Stimulated activated CD4-positive, alpha-beta T cell treated with anti-CD3 and anti-CD28 coated beads, Interleukin-4, amount 100 ng/mL, for 24 hours (primary cell): ENCODE measurements around the gene SP6.
A peak's percentile ranks its signal among the peaks of the same experiment; 100 is the strongest.

ENCODE experiments used
- DNase-seq: peaks from one replicate; pipeline ENCODE4 v3.0.0-alpha.2; 2020

The SP6 gene

DNA sequence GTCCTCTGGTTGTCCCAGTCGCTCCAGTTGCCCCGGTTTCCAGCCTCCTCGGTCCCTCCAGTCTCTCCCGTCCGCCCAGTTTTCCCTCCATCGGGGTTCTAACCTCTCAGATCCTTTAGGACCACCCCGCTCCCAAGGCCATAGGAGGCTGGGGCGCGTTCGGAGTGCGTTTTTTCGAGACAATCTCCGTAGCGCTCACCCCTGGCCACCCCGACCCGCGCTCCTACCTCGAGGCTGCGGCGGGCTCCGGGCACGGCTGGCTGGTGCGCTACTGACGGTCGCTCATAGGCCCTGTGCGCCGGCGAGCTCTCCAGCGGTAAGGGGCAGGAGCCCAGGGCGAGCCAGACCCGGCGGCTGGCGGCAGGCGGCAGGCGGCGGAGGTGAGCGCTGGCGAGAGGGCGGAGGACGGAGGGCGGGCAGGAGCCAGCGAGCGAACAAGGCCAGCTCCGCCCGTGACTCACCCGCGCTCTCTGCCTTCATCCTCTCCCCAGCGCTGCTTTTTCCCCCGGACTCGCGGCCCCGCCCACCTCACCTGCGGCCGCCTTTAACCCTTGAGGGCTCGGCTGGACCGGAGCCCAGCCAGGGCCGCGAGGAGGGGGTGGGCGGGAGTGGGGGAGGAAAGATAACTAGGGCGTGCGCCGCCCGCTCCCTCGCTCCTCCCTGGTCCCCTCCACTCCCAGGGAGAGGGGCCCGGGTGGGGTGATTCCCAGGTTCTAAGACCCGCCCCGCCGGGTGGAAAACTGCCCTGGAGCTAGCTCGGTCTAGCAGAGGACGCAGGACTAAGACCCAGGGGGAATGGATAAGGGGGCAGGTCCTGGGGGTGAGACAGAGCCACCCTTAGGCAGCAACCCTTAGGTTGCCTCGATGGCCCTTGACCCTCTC is at the start of gene SP6:
SP6 (minus strand) TSS at position 472 of the 882 bp plus-strand sequence. CDS start 2,734 bp downstream, outside the sequence.
- peak; percentile 70 for DNase-seq

DNA sequence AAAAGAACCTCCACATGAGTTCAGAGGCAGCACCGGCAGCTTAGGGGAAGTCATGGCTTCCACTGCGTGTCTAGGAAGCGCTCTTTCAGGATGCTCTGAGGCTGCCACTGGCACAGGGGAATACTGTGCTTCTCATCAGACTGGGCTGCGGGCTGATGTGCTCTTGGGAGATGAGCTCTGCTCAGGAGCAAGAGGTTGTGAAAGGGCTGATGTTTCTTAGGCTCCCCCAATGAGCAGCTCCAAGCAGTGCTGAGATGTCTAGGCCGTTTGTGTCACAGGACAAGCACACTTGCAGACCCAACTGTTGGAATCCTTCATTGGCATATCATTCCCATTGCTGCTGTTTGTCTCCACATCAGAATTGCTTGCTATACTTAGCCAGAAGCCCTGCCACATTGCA is 48.7 kb upstream of the SP6 start:
- no peak for DNase-seq

DNA sequence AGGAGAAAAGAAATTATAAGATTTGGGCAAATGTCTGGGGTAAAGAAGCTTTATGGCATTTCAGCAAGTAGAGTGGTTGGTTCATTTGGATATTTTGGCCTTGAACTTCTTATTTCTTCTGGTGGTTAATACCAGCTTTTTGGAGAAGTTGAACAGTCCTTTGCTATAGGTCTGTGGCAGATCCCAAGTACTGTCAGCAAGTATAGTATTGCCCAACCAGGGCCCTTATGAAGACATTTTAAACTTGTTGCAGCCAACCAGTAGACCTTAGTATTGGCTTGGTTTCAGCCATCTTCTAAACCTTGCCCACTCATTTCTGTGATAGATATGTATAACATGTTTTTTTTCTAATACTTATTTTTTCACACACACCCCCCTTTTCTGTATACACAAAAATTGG is 47.3 kb upstream of the SP6 start:
- no peak for DNase-seq

DNA sequence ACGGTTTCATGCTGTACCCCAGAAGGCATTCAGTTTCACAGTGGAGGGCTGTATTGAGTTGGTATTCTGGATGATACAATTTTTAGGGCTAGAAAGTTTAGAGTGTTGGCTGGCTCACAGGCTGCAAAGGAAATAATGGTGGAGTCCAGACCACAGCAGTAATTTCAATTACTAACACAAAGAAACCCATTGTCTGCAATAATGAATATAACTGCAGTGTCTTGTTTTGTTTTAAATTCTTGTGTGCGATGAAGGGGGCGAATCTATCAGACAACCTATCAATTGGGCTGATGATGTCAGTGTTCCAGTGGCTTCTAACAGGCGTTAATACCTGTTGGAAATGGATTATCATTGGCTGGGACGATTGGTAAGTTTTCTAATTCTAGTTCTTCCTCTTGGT is 46.6 kb upstream of the SP6 start:
- DNase-seq = no peak

DNA sequence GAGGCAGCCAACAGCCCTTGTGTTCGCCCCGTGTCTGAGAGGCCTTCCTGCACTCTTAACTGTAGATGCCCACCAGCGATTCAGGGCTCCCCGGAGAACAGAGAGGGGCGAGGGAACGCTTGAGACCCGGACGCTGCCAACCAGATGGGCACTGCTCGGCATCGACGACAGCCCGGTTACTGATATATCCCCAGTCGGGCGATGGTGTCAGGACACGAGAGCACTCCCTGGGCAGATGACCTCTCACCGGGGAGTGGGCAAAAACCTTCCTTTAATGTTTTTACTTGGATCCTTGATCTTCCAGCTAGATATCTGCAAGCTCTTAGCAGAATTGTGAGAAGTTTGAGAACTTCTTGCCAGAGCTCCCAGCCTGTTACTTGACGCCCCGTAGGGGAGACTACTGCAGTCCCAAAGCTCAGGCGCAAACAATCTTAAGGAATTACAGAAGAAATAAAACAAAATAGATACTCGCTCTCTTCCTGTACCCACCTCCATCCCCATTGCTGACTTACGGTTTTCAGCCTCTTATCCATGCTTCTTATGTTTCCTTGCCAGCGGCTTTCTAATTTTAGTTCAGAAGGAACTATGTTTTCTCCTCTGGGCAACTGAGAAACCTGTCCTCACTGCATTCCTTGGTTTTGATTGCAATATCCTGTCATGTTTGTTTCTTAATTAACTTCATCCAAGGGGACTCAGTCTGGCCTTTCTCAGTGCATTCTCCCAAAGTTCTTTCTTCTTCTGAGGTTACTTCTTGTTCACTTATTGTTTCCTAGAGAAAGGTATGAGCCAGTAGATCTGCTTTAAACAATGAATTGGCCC is 45.9 kb upstream of the SP6 start:
- no peak for DNase-seq

DNA sequence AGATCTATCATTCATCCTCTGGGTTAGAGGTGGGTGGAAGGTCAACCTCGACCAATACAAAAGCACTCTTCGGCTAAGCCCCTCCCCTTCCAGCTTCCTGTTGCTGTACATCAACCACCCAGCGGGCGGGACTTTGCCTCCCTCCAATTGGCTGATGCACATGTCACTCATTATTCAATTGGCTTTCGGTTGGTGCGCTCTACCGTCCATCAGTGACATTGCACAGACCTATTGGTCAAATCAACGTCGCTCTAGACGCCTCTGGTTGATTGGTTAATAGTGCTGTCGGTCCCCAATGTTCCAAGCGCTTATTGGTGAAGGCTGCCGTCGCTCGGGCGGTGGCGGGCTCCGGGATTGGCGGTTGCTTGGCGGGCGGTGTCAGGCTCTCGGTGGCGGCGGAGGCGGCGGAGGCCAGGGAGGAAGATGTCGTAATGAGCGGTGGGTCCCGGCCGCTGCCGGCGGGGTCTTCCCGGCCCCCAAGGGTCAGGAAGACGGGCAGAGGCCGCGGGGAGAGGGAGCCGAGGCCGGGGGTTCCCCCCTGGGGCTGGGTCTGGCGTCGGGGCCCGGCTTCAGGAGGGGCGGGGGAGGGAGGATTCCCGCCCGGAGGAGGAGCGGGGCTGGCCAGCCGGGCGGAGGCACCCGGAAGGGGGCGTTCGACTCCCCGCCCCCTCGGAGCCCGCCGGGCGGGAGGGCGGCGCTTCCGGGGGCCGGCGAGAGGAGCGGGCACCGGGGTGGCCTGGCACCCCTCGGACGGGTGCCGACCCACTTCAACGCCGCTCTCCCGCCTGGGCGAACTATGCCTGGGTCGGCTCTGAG is 45.1 kb upstream of the SP6 start, which contains the start of gene SP2:
SP2 (plus strand) TSS at position 381 of the 816 bp plus-strand sequence; CDS start at position 432, 51 bp downstream.
- DNase-seq = peak; percentile 100

DNA sequence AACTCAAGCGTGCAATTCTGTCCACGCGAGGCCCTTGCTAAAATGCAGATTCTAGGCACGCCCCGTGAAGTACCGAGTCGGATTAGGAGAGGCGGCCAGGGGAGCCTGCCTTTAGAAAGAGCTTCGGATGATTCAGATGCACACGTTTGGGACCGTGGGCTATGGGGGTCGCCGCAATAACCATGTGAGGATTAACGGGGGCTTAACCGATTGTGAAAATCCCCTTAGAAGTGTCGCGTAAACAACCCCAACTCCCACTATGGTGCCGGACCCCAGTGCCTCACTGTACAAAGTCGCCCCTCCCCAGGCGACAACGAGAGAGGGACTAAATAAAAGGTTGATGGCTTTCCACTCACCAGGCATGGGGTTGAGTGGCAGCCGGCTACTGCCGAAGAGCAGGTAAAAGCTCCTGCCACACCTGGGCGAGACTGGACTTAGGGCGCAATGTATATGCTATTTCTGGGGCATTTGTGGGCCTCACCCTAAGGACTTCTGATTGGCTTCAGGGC is 44.4 kb upstream of the SP6 start:
- DNase-seq = peak; percentile 35

DNA sequence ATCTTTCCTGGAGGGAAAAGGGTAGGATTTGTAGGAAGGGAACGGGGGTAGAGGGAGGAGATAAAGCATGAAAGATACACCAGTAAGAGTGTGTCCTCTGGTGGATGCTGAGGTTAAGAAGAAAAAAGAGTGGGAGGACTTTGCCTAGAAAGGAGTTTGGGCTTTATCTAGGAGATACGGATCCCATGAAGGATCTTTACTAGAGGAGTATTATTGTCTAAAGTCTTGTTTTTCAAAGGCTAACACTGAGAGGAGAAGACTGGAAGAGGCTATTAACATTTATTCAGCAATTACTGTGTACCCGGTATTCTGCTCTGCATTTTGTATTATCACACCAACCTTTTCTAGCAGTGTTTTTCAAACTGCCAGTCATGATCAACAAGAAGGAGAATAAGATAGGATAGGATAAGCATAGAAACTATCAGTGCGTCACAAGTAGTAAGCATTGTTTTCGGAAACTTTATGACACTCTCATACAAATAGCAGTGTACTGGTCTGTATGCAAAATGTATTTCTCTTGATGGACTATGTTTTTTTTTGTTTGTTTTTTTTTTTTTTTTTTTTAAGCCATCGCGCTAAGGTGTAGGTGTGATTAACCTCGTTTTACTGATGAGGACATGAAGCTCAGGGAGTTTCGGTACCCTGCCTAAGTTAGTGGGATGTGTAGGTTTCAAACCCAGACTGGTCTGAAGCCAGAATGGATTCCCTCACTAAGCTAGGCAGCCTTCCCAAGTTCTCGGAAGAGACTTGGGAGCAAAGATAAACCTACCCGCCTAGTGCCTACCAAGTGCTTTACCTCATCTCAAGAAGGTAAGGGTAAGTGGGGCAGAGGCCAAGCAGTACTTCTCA is 43.8 kb upstream of the SP6 start:
- DNase-seq = no peak

DNA sequence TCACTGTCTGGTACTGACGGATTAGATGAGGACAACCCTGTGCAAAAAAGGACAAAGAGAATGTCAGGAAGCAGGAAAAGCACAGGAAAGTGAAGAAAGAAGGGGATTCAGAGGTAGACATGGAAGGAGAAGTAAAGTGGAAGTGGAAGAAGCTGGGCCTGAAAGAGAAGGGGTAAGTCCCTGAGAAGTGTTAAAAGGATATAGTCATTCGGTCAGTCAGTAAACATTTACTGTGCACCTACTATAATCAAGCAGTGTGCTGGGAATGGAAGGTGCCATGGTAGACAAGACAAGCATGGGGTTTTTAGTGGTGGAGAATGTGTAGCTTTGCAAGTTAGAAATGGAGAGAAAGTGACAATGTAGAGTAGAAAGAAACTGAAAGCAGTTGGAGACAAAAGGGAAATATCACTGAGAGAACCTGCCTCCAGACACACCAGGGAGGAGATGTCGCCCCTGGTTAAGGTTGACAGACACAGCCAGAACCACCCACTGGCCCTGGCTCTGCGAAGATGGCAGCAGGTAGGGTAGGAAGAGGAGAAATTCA is 40.7 kb upstream of the SP6 start:
- DNase-seq = no peak

DNA sequence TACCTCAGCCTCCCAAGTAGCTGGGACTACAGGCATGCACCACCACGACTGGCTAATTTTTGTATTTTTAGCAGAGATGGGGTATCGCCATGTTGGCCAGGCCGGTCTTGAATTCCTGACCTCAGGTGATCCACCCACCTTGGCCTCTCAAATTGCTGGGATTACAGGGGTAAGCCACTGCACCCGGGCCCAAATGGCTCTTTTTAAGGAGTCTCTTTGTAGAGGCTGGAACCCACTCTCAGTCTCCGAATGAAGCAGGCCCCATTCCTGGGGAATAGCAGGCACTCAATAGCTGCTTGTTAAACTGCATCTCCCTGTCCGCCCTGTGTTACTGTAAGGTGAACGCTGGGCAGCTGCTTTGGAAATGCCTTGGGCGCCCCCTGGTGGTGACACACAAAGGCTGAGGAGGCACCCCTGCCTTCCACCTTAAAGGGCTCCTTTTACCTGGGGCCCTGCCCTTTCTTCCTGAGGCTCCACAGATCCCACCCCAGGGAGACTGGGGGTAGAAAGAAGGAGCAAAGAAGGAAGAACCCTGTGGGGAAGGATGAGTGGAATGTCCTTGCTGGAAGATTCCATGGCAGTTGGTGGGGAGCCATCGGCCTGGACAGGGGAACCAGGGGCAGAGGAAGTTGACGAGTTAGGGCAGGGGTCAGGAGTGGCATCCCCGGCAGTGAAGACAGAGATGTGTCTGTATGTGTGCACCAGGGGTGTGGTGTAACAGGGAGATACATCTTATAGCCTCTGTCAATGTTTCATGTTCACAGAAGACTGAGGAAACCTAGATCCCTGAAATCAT is 39.0 kb upstream of the SP6 start:
- DNase-seq = peak; percentile 94

DNA sequence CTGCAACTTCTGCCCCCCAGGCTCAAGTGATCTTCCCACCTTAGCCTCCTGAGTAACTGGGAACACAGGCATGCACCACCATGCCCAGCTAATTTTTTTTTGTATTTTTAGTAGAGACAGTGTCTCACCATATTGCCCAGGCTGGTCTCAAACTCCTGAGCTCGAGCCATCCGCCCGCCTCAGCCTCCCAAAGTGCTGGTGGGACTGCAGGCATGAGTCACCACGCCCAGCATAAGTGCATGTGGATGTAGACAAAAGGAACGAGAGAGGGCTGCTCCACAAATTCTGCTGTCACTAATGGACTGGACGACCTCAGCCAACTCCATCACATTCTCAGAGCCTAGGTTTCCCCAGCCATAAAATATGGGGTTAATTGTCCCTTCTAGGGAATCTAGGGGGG is 37.3 kb upstream of the SP6 start:
- DNase-seq = no peak

DNA sequence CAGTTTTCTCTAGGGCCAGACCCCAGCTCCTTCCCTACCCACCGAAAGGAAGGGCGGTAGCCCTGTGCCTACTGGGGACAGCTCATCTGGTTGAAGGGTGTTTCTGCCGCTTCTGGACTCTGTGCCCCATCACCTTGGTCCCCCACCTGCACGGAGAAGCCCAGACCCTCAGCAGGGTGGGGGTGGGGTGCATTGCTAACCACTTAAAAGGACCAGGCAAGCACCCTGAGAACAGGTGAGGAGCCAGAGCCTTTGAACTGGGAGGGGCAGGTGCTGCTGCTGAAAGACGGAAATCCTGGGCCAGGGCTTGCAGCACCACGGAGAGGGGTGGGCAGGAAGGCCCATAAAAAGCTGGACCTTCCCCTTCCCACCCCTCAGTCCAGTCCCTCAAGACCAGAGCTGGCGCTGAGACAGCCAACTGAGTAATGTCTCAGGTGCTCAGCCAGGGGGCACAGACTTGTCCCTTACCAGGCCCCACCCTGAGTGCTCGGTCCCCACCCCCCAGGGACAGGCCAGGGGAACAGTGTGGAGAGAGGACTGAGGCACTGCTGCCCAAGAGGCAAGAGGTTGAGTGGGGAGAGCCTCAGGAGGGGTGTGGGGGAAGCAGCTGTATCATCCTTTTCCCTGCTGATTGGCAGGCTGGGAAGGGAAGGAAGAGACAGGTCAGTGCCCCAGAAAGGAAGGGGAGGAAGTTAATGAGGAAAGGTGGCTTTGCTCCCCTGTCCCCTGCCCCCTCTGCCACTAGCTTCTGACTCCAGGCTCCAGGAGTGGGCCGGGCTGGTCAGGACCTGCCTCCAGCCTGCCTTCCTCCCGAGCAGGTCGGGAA is 34.2 kb upstream of the SP6 start:
- DNase-seq = no peak

DNA sequence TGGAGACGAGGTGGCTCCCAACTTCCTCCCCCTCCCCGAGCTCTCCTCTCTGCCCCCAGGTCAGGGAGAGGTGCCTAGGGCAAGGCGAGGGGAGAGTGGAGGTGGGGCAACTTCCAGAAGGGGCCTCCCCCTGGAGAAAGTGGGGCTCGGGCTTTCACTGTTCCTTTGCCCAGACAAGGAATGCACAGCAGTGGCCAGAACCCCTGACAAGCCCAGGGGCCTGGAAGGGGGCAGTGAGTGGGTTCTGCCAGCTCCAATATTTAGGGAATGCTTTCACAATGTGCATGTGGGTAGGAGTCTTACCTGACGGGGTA is 33.4 kb upstream of the SP6 start:
- DNase-seq = no peak

DNA sequence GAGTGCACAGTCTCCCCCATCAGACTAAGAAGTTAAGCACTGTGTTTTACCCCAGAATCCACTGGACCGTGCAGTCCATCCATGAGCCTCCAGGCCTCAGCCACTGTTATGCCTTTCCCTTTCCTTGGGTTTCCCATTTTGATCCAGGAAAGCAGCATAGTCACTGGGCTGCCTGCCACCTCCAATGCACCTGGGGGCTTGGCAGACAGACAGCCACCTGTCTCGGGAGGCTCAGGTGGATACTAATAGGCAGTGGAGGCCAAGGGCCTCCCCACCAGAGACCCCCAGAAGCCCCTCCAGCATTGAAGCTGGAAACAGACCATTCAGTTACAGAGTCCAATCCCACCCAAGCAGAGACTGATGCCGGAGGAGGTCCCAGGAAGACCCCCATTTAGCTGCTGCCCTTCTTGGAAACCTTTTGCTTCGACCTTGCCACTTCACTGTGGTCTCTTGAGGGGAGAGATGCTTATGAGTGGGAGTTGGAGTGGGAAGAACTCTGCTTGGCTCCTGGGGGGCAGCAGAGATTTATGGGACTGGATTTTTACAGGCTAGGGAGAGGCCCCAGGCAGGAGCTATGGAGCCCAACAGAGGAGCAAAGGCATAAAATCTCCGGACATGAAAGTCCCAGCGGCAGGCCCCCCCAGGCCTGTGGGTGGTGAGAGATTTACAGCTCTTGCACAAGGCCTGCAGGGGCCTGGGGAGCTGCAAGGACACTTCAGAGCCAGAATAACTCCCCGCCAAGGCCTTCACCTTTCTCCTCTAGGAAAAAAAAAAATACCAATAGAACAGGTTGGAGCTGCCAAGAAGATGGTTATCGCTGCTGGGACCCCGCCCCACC is 32.8 kb upstream of the SP6 start:
- no peak for DNase-seq

DNA sequence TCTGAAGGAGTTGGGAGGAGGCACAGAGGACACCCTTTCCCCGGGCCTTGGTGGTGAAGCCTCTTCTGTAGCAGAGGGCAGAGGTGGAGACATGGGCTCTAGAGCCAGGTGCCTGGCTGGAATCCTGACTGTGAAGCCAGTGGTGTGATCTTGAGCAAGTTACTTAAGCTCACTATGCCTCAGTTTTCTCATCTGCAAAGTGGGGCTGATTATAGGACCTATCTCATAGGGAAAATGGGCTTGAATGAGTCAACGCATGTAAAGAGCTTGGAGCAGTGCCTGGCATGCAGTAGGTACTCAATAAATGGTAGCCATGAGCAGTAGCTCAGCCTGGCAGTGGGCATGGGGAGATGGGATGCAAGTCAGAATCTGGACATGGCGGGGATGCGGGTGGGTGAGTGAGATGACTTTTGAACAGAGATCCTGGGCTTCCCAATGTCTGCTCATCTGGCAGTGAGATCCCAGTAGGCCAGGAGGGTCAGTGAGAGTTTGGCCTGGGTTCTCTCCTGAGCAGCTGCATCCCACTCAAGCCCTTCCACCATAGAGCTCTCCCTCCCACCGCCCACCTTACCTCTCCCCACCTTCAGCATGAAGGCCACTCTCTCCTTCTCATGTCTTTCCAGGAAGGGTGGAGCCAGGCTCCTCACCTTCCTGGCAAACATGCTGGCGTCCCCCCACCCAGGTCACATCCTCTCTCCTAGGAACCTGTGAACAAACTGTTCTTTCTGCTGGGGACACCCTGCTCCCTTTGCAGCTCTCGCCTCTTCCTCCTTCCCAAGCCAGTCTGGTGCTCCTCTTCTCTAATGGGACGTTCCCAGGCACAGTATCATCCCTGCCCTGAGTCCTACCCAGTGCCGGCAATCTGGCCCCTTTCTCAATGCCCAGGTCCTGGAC is 32.0 kb upstream of the SP6 start:
- no peak for DNase-seq

DNA sequence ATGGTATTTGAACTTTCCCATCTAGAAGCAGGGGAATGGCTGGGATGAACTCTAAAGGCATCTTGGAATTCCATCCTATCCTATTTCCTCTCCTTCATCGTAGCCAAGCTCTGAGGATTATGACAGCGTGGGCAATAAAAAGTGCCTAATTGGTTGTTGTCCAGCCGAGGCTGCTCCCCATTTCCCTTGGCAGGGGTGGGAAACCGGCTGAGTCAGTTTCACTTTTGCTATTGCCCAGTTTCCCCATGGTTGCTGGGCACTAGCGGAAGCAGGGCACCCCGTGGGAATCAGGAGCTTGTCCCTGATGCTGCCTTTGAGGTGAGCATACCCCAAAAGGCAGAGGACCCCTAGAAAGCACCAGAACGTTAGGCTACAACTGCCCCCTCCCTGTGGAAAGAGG is 31.3 kb upstream of the SP6 start:
- DNase-seq = no peak

DNA sequence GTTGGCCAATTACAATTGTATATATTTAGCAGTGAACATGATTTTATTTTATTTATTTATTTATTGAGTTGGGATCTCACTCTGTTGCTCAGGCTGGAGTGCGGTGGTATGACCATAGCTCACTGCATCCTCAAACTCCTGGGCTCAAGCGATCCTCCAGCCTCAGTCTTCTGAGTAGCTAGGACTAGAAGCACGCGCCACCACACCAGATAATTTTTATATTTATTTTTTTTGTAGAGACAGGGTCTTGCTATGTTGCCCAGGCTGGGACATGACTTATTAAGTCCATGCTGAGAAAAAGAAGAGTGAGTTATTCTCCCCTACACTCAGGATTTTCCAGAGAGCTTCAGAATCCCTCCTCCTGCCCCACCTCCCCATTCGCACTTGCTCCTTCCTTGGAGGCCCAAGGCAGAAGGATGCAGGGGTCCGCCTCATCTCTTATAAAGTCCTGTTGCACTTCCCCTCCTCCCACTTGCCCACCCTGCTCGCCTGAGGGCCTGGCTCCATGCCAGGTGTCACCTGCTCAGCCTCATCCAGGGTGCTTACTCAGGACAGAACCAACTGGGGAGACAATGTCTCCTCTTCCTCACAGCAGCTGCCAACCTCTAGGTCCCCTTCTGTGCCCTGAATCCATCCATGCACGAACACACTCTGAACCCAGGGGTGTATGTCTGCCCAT is 29.0 kb upstream of the SP6 start:
- no peak for DNase-seq
